NT2/D1 (cell line): ENCODE results near the gene ZEB1.

ENCODE experiments used
- SUZ12 ChIP-seq: IDR thresholded peaks from 2 replicates; pipeline ENCODE4 v1.6.1; 2011; ENCODE audit not compliant: insufficient read length, insufficient read depth; ENCODE audit errors: extremely low read depth
- YY1 ChIP-seq: IDR thresholded peaks from 2 replicates; pipeline ENCODE4 v1.6.1; 2011; ENCODE audit not compliant: insufficient read length, insufficient read depth
- ZNF274 ChIP-seq: IDR thresholded peaks from 2 replicates; pipeline ENCODE4 v1.6.1; 2011; ENCODE audit warnings: mild to moderate bottlenecking, low read depth, low read length

GRCh38 chr10:31313396-31313795 is 5.6 kb upstream of the ZEB1 start:
- TF ChIP-seq ZNF274 (no peak), YY1 (no peak), SUZ12 (no peak)
